Left ventricle myocardium superior (tissue), 1 donor: ENCODE data around the gene GPR89A. TPM values are rescaled to one million over a fixed set of nuclear protein-coding genes. Genes with fewer than 3 reads are reported as not detected.
"Not testable (repeated sequence)": the region's sequence is repeated elsewhere in the genome, so short reads cannot be mapped to it uniquely, and the experiment has no call there.

Experiments used
- ATAC-seq: fragments of 200-7000 bp; cut with Tn5 transposase; one replicate; pipeline ENCODE4 v1.9.1; 2020; ENCODE audit warnings: mild to moderate bottlenecking, moderate library complexity
- DNase-seq: peaks from one replicate; pipeline ENCODE4 v3.0.0-alpha.2; 2020
- intact Hi-C: fragments of 100-400 bp; cut with micrococcal nuclease; formaldehyde crosslinking; loops from one replicate; pipeline ENCODE4 v1.11.0; 2022
- total RNA-seq: library from RNA; stranded (reverse); fragmentation: NEBNext Ultra II Directional; extraction: Animal tissue kit (Norgen Biotek cat#: 25700); gene quantifications from one replicate; pipeline ENCODE4 v1.2.1, GENCODE V29; 2021
- donor health status: DM: no; HTN: yes; CAD: no; lungs with severe emphysema.

The GPR89A gene
- total RNA-seq, 1 donor from 2014 or later = 10.6 TPM

GRCh38 chr1:145710291-145711027 lies 102.7 kb downstream of the GPR89A start:
- intact Hi-C loops = no loop called here
- DNase-seq (no peak), ATAC-seq (no peak)

- intact Hi-C loops = no loop called here
- DNase-seq (no peak), ATAC-seq (no peak)
Measured at GRCh38 chr1:145711213-145711651, 103.4 kb downstream of the GPR89A start.

- DNase-seq (peak; percentile 72), ATAC-seq (peak; percentile 98)
- intact Hi-C loops = no loop called here
Measured at GRCh38 chr1:145714524-145715111, 106.8 kb downstream of the GPR89A start.

- intact Hi-C loops = no loop called here
- DNase-seq = no peak
- no peak for ATAC-seq
Measured at GRCh38 chr1:145716641-145717345, 109.0 kb downstream of the GPR89A start.

- ATAC-seq (no peak), DNase-seq (no peak)
- intact Hi-C loops = no loop called here
Measured at GRCh38 chr1:145717833-145718232, 110.0 kb downstream of the GPR89A start.

GRCh38 chr1:145718465-145718864 lies 110.7 kb downstream of the GPR89A start:
- DNase-seq, intact Hi-C loops: not testable (repeated sequence)

GRCh38 chr1:145719230-145720079 lies 111.7 kb downstream of the GPR89A start, which contains the start of gene CD160:
Gene CD160, plus strand, starts transcription at chr1:145719499. Its CDS starts 8,829 bp downstream, at chr1:145728328.
- no peak for ATAC-seq
- intact Hi-C loops = no loop called here
- no peak for DNase-seq

More at GRCh38 chr1:145718465-145718864, 110.7 kb downstream of the GPR89A start:
- ATAC-seq = not testable (repeated sequence)

Other genes starting within 250 kb of the GPR89A start
- 0.50 TPM for gene NBPF20, start 182.4 kb upstream of the GPR89A start, total RNA-seq
- not detected for gene PDZK1, start 99.4 kb downstream of the GPR89A start, total RNA-seq
- gene CD160, start 111.5 kb downstream of the GPR89A start, total RNA-seq = 0.37 TPM
- gene RNF115, start 216.1 kb downstream of the GPR89A start, total RNA-seq = 48.2 TPM
- gene POLR3C, start 216.2 kb downstream of the GPR89A start, total RNA-seq = 14.9 TPM
- 3.4 TPM for gene NUDT17, start 237.6 kb downstream of the GPR89A start, total RNA-seq